Hematopoietic multipotent progenitor cell treated with erythropoietin and hydrocortisone succinate and interleukin-3 and kit ligand, for 15 days (in vitro differentiated cells): ENCODE data around the gene TMEM192.
"Not testable (repeated sequence)": the region's sequence is repeated elsewhere in the genome, so short reads cannot be mapped to it uniquely, and the experiment has no call there.

Experiments
- DNase-seq: peaks from one replicate; pipeline ENCODE4 v3.0.0-alpha.2; 2015; ENCODE audit warnings: low spot score

The TMEM192 gene

DNA sequence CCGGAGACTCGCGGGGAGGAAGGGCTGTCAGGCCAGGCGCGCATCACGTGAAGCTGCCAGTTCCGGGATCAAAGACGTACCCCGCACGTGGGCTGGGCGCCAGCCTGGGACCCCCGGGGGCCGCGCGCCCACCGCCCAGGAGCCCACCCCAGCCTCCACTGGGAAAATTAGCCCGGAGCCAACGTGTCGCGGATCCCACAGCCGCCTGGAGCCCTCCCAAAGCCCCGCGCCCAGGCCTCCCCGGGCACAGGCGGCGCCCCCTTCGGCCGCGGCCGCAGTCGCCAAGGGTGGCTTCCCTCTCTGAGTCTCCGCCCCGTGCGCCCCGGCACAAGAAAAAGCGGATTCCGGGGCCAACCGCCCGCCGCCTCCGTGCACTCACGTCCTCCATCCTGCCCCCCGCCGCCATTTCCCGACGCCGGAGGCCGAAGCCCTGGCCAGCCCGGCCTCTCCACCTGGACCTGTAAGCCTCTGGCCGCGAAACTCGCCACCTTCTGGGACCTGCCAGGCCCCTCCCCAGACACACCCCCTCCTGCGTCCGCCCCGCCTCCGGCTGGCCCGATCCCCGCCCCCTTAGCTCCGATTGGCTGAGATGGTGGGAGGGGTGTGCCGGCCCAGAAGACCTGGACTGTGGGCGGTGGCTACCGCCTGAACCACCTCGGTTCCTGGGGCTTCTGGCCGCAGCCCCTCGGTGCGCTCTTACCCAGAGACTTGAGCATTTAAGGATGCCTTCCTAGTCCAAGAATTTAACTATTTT lies at the start of gene TMEM192:
Gene TMEM192, minus strand, starts transcription at position 493 of the 754 bp plus-strand sequence. Its CDS starts 87 bp downstream, at position 406.
- DNase-seq: peak; percentile 89

DNA sequence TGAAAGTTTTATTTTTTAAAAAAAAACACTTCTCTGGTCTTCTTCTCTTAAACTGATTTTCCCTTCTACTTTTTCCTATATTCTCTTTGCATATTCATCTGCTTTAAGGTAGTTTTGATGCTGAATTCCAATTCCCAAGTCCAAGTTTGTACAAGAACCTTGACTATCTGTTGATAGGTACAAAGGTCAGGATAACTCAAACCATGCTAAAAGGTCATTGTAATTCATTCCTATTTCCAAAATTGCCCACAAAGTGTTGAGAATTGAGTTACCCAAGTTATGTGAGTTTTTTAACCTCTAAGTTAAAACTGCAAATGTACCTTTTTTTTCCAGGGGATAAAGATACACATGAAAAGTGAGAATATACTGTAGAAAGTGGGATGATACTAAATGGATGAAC lies 46.1 kb upstream of the TMEM192 start:
- no peak for DNase-seq

DNA sequence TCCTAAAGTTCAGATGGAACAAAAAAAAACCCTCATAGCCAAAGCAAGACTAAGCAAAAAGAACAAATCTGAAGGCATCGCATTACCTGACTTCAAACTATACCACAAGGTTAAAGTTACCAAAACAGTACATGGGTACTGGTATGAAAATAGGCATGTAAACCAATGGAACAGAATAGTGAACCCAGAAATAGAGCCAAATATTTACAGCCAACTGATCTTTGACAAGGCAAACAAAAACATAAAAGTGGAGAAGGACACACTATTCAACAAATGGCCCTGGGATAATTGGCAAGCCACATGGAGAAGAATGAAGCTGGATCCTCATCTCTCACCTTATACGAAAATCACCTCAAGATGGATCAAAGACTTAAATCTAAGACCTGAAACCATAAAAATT lies 44.2 kb upstream of the TMEM192 start:
- no peak for DNase-seq

DNA sequence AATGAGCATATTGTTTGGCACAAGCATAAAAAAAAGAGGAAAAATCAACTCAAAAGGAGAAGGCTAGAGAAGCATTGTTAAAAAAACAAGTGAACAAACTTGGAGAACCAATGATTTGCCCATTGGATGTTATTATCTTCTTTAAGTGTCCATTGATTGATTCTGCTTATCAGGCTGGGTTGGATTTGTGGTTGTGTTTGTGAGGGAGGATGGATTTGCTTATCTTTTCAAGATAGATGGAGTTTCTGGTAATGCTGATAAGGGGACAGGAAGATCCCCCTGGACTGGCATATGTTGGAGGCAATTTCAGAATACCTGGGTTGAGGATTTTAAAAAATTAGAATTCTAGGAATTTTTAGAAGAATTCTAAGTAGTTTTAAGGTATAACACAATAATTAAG lies 41.8 kb upstream of the TMEM192 start:
- DNase-seq: no peak

DNA sequence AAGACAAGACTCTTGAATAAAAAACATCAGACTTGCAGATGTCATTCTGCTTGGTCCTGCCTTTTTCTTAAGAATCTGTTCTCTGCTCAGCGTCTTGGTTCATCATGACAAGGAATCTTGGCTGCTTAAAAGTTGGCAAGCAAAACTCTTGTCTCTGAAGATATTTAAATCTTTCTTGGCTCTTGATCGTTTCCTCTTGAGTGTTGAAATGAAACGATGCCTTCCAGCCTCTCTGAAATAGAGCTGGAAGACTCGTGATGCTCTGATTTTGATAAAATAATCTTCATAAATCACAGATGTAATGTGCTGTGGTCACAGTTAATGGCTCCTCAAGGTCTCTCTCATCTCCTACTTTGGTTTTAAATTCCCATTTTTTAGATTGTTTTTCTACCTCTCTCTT lies 39.9 kb upstream of the TMEM192 start:
- no peak for DNase-seq

DNA sequence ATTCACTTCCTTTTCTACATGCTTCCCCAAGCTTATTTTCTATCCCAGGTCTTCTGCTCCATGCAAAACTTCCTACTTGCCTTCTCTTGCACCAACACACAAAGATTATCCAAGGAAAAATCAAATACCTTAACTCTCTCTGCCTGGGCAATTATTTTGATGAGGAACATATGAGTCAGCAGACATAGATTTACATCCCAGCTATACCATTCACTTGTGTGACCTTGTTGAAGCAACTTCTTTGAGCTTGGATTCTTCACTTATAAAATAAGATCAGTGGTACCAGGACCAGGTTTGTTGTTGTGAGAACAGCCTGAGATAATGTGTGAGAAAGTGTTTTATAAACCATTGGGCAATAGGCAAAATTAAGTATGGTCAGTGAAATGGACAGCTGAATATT lies 39.1 kb upstream of the TMEM192 start:
- DNase-seq: no peak

DNA sequence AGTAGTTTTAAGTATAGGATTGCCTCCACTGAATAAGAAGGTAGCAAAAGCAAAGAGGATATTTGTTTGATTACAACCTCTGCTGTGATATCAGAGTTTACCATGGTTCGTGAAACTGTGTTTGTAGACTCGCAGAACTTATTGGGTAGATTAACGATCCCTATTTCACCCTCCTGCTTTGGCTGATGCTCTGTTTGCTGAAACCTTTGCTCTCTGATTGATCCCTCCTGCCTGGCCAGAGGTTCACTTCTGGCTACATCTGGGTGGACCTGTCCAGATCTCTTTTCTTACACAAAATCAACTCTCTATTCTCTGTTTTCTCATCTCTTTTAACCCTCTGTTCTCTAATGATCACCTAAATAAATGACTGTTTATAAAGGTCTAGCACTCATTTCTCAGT lies 37.9 kb upstream of the TMEM192 start:
- DNase-seq: no peak

DNA sequence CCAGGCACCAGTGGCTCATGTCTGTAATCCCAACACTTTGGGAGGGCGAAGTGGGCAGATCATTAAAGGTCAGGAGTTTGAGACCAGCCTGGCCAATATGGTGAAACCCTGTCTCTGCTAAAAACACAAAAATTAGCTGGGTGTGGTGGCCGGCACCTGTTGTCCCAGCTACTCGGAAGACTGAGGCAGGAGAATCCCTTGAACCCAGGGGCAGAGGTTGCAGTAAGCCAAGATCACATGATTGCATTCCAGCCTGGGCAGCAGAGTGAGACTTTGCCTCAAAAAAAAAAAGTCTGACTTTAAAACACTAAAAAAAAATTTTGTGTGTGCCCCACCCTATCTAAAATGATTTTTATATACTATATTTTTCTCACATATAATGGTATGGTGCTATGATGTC lies 26.2 kb upstream of the TMEM192 start:
- no peak for DNase-seq

DNA sequence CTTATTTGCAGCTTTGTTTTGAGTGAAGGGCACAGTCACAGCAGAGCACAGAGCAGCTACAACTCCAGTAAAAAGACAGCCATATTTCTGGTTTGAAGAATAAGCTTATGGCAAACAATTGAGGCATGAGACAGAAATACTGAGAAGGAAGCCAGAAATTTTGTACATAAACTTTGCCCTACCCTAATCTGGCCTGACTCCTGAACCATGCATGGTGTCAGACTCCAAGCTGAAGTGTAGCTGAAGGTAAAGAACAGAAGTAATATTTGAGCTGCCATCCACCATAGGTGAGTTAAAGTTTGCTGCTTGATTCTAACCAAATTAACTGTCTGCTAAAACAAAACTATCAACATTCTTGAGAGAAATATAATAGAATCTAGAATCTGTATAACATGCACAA lies 24.5 kb upstream of the TMEM192 start:
- no peak for DNase-seq

DNA sequence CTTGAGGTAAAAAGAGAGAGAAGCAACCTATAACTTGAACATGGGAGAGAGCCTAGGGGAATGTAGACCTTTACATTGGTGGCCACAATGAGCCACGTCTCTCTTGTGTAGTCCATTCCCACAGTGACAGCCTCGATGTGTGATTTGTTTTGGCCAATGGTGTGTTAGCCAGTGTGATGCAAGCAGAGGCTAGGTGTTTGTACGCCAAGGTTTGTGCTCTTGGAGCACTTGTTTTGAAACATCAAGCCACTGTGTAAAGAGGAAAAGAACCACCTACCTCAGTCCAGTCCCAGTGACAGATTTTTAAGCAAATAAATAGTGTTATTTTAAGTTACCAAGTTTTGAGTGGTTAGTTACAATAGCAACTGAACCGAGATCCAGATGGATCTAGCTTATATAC lies 23.9 kb upstream of the TMEM192 start:
- no peak for DNase-seq

DNA sequence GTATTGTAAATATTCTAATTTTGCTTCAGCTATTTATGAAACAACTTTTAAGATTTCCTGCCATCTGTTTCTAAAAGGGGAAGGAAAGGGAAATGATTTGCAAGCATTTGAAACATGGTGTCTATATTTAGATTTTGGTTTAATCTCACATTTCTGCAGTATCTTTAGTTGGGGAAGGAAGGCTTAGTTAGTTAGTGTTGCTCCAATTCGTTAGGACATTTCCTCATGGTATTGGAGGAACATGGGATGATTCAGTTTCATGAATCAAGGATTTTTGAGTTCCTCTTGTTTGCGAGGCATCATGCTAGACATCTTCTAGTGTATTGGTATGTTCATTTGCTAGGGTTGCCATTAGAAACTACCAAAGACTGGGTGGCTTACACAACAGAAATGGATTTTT lies 20.5 kb upstream of the TMEM192 start:
- DNase-seq: no peak

DNA sequence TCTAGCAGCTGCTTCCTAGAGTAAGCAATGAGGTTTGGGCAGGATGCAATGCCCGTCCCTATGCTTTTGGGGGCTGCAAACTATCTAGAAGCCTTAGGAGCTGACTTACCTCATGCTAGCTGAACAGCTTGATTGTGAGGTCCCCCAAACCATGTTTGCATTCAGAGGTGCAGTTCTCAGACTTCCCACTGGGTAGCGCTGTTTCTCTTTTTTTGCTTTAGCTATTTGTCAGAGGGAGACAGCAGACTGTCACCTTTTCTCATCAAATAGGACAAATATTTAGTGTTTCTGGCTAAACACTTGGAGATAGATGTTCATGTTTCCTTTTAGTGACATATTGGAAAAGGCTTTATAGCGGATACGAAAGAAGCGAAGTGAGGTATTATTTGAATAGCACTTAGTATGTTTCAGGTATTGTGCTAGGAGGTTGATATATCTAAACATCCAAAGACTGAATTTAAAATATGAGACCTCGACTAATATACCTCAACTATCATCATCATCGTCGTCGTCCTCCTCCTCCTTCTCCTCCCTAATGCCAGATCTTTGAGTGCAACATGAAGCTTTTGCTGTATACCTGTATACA lies 18.7 kb upstream of the TMEM192 start:
- DNase-seq: peak; percentile 67

DNA sequence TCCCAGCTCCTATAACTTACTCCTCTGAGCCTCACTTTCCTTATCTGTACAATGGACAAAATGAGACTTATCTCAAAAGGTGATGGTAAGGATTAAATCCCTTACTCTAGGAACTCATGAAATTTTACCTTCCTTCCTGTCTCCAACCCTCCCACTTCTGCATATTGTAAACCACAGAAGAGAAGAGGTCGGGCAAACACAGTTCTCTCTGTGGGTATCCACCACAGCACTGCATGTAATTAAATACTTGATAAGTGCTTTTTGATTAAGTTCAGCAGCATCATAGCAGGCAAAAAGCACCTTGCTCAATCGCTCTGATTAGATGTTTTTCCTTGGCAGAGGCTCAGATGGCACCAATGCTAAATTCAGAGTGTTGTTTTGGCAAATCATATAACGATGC lies 17.3 kb upstream of the TMEM192 start:
- DNase-seq: no peak

DNA sequence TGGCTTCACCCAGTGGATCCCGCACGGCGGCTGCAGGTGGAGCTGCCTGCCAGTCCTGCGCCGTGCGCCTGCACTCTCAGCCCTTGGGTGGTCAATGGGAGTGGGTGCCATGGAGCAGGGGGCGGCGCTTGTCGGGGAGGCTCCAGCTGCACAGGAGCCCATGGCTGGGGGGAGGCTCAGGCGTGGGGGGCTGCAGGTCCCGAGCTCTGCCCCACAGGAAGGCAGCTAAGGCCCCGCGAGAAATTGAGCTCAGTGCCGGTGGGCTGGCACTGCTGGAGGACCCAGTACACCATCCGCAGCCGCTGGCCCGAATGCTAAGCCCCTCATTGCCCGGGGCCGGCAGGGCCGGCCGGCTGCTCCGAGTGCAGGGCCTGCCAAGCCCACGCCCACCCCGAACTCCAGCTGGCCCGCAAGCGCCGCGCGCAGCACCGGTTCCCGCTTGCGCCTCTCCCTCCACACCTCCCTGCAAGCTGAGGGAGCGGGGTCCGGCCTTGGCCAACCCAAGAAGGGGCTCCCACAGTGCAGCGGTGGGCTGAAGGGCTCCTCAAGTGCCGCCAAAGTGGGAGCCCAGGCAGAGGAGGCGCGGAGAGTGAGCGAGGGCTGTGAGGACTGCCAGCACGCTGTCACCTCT lies 13.3 kb upstream of the TMEM192 start:
- DNase-seq: not testable (repeated sequence)

DNA sequence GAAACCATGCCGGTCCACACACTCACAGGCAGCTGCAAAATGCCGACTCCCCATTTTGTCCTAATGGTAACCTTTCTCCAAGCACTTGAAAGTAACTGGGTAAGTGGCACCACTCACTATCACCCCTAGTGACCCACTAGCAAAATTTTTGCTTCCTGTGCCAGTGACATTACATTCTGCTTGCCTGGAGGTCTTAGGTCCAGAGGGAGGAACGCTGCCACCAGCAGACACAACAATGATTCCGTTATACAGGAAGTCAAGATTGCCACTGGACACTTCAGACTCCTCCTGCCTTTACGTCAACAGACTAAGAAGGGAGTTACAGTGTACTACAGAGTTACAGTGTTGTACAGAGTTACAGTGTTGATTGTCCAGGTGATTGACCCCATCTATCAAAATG lies 11.8 kb upstream of the TMEM192 start:
- no peak for DNase-seq

DNA sequence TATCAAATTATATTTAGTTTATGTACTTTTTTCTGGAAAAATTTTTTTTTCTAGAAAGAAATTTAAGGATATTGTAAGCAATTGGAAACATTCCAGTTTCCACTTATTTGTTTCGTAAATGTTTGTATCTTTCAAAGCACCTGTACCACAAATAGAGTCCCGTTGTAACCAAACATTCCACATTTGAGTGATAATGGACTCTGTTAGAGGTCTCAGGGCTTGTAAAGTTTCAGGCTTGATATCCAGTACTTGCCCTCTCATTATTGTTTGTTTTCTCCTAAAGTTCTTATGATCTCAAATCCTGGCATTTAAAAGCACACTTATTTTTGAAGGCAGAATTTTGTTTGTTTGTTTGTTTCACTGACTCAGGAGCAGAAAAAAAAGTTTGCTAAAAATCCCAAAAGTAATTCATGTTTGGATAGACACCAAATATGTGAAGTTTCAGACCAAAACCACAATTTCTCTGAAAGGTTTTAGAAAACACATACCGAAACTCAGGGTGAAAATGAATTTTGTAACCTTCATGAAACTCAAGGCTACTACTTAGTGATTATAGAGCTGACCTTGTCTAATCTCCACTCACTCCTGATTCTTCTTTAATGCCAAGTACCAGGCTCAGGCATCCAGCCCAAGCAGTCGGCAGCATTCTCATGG lies 5.7 kb upstream of the TMEM192 start:
- no peak for DNase-seq

DNA sequence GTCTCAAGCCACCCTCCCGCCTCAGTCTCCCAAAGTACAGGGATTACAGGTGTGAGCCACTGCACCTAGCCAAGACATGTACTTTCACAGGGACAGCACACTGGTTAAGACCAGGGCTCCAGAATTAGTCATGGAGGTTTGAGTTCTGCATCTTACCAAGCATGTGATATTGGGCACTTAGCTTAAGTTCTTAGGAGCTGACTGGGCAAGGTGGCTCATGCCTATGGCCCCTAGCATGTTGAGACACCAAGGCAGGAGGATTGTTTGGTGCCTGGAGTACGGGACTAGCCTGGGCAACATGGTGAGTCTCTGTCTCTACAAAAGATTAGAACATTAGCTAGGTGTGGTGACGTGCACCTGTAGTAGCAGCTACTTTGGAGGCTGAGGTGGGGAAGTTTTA lies 2.6 kb upstream of the TMEM192 start:
- no peak for DNase-seq

DNA sequence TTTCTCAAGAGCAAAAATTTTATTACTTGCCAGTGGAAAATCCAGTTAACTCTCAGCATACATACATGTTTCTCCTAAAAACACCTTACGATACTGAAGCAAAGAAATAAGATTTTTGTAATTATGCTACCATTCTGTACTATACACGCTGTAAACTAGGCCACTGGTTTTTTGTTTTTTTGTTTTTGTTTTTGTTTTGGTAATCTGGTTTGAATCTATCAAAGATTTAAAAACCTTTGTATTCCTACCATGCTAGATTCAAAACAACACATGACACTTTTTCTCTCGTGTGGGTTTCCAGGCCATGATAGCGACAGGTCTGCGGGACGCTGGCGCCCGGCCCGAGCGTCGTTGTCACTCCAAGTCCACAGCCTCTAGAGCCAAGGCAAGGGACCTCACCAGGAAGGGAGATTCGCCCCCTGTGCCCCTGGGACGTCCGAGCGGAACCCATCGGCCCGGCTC lies 723 bp downstream of the TMEM192 start:
- peak; percentile 23 for DNase-seq

DNA sequence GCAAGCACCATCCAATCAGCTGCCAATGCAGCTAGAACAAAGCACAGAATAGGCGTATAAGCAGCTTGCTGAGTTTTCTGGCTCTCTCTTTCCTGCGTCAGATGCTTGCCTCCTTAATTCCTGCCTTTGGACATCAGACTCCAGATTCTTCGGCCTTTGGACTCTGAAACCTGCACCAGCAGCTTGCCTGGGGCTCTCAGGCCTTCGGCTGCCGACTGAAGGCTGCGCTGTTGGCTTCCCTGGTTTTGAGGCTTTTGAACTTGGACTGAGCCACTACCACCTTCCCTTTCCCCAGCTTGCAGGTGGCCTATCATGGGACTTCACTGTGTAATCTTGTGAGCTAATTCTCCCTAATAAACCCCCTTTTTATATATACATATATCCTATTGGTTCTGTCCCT lies 6.1 kb downstream of the TMEM192 start:
- DNase-seq: no peak

DNA sequence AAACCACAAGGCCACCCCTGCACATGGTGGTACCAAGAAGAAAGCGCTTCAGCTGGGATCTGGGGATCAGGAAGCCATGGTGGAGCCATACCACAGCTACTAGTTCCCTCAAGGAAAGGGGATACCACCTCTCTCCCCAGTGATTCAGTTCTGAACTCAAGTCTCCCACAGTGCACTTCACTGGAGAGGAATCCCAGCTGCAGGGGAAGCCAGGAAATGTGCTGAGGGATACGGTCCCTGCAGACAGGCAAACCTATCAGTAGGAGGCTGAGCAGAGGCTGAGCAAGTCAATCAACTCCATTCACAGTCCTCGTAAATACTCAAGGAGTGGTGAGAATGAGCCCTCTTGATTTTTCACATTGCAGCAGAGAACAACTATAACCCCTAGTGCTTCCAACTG lies 11.0 kb downstream of the TMEM192 start:
- no peak for DNase-seq

DNA sequence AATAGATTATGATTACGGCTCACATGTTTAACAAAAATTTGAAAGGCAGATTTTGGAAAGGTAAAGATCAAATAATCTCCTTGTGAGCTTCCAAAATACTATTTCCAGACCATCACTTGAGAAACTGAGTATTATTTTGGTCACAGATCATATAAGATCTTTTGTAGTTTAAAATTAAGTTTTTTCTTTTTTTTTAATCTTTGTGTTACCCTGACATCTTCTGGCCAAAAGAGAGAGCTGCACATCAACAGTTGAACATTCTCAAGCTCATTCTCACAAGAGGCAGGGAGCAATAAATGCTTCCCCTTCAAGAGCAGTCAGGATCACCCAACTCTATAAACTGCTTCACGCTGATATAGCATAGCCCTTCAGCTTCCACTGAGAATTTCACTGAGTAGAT lies 15.9 kb downstream of the TMEM192 start:
- no peak for DNase-seq

DNA sequence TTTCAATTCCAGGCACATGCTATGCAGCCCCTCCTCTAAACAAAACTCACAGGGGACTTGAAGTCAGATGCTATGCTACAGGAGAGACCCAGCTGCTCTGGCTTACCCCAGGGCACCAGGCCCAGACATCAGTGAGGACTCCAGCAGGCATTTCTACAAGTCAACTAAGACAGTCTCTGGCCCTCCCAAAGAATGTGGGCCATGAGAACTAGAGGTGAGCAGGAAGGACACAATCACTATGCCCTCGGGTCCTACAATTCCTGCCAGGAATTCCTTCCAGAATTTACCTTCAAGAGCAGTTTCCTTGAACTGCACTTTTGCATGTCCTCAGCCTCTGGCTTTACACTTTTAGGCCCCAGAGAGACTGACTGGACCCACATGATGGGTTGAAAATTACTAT lies 17.4 kb downstream of the TMEM192 start:
- no peak for DNase-seq

DNA sequence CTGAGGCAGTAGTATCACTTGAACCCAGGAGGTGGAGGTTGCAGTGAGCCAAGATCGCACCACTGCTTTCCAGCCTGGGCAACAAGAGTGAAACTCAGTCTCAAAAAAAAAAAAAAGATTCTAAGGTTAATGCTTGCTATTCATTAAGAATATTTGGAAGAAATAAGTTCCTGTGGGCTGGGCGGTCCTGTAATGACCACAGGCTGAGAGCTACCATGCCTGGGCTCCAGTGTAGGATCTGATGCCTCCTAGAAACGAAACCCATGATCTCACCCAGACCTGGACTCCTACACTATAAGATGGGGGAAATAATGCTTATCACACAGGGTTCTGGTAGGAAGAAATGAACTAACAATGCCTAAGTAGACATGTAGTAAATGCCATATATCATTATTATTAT lies 17.8 kb downstream of the TMEM192 start:
- DNase-seq: no peak
